GM12878 (cell line): ENCODE data around the gene SELENOP. TPM values are rescaled to one million over a fixed set of nuclear protein-coding genes. Genes with fewer than 3 reads are reported as not detected.

ENCODE experiments used
- CEBPZ ChIP-seq: fragments of 150-350 bp; IDR thresholded peaks from 2 replicates; pipeline ENCODE4 v1.6.1; 2016; ENCODE audit warnings: low read depth, low read length
- CHD1 ChIP-seq: IDR thresholded peaks from 2 replicates; pipeline ENCODE4 v1.6.1; 2012; ENCODE audit warnings: low read depth, low read length, improper control_type of control experiment
- CREM ChIP-seq: IDR thresholded peaks from 2 replicates; pipeline ENCODE4 v1.6.1; 2014; ENCODE audit warnings: antibody characterized with exemption, low read depth
- EZH2 ChIP-seq: IDR thresholded peaks from 2 replicates; pipeline ENCODE4 v1.6.1; 2012; ENCODE audit warnings: low read depth, mild to moderate bottlenecking, control low read depth, inconsistent platforms, low read length, borderline replicate concordance; ENCODE audit not compliant: control insufficient read depth
- GABPA ChIP-seq: IDR thresholded peaks from 2 replicates; pipeline ENCODE4 v1.6.1; 2014; ENCODE audit warnings: antibody characterized with exemption, low read depth, mild to moderate bottlenecking, inconsistent platforms
- IRF5 ChIP-seq: fragments of 450-650 bp; IDR thresholded peaks from 2 replicates; pipeline ENCODE4 v1.6.1; 2017; ENCODE audit warnings: borderline replicate concordance
- LARP7 ChIP-seq: fragments of 450-650 bp; IDR thresholded peaks from 2 replicates; pipeline ENCODE4 v1.6.1; 2017; ENCODE audit warnings: mild to moderate bottlenecking
- NFXL1 ChIP-seq: fragments of 450-650 bp; IDR thresholded peaks from 2 replicates; pipeline ENCODE4 v1.6.1; 2017; ENCODE audit warnings: antibody characterized with exemption, mild to moderate bottlenecking, borderline replicate concordance
- POLR2AphosphoS2 ChIP-seq: IDR thresholded peaks from 2 replicates; pipeline ENCODE4 v1.6.1; 2011; ENCODE audit warnings: low read depth, mild to moderate bottlenecking, low read length, improper control_type of control experiment, moderate library complexity
- RB1 ChIP-seq: fragments of 450-650 bp; formaldehyde crosslinking; IDR thresholded peaks from 2 replicates; pipeline ENCODE4 v1.6.1; 2017; ENCODE audit warnings: mild to moderate bottlenecking, borderline replicate concordance
- RELB ChIP-seq: fragments of 450-650 bp; IDR thresholded peaks from 2 replicates; pipeline ENCODE4 v1.6.1; 2017; ENCODE audit warnings: low read depth, mild to moderate bottlenecking, moderate library complexity
- RFX5 ChIP-seq: IDR thresholded peaks from 2 replicates; pipeline ENCODE4 v1.6.1; 2011; ENCODE audit warnings: low read depth, low read length, improper control_type of control experiment
- SREBF2 ChIP-seq: IDR thresholded peaks from 2 replicates; pipeline ENCODE4 v1.6.1; 2012; ENCODE audit warnings: mild to moderate bottlenecking, low read length
- TARDBP ChIP-seq: IDR thresholded peaks from 2 replicates; pipeline ENCODE4 v1.6.1; 2016; ENCODE audit warnings: borderline replicate concordance
- polyA plus RNA-seq, 11 experiments: library from polyadenylated mRNA; depleted of rRNA in 4 of 11; unstranded in 6 of 11; stranded (reverse) in 5 of 11; fragments of >200 nt; fragmentation: Nextera tagmentation in 4 of 11; fragmentation: Illumina TruSeq in 1 of 11; extraction: Ambion mirVana in 4 of 11; extraction: Trizol in 1 of 11; gene quantifications; 1 replicate in 1 of 11; 2 replicates in 10 of 11; pipeline versions ENCODE4 v1.2.1 to v1.2.3, GENCODE V29; 2011 to 2016; ENCODE audit warnings: inconsistent platforms in 2 of 11, missing spikeins in 2 of 11, low read depth in 1 of 11
- total RNA-seq, 4 experiments: library from RNA; depleted of rRNA in 3 of 4; stranded (reverse); fragments of >200 nt in 3 of 4; fragmentation: Illumina TruSeq in 1 of 4; extraction: Trizol in 1 of 4; gene quantifications; 2 replicates each; pipeline versions ENCODE4 v1.2.1 to v1.2.3, GENCODE V29; 2013 to 2021

The SELENOP gene
- total and polyA plus RNA-seq, 10 of the 15 experiments (the other 5 are each of a cell fraction or from before 2014, with no cell fraction given): 0.08 to 5.1 (median 0.88) TPM; not detected in 3

- TF ChIP-seq CEBPZ (no peak), POLR2AphosphoS2 (no peak), RFX5 (no peak), TARDBP (no peak), LARP7 (no peak), IRF5 (no peak), RELB (no peak), GABPA (no peak), CHD1 (no peak), SREBF2 (no peak), NFXL1 (no peak), EZH2 (no peak), CREM (no peak), RB1 (no peak)
These were observed 2.6 kb downstream of the SELENOP start (continued) for GRCh38 chr5:42808888-42809611.
